GM08714 (cell line): ENCODE results near the gene PTGER4.

Experiments
- H3K4me3 ChIP-seq: fragments of 200-500 bp; sonication (Bioruptor generic); 2 replicates; pipeline ENCODE4 v1.5.1; 2014; ENCODE audit warnings: mild to moderate bottlenecking, low read length, inconsistent platforms
- ZNF274 ChIP-seq: IDR thresholded peaks from 2 replicates; pipeline ENCODE4 v1.6.1; 2012; ENCODE audit warnings: mild to moderate bottlenecking, low read depth, low read length

The PTGER4 gene

GRCh38 chr5:40656766-40657165 is 22.9 kb upstream of the PTGER4 start:
- no peak overlapping the region for H3K4me3 ChIP-seq
- no peak for TF ChIP-seq ZNF274

GRCh38 chr5:40660751-40661150 is 19.0 kb upstream of the PTGER4 start:
- TF ChIP-seq ZNF274: no peak
- H3K4me3 ChIP-seq: no peak overlapping the region

DNA sequence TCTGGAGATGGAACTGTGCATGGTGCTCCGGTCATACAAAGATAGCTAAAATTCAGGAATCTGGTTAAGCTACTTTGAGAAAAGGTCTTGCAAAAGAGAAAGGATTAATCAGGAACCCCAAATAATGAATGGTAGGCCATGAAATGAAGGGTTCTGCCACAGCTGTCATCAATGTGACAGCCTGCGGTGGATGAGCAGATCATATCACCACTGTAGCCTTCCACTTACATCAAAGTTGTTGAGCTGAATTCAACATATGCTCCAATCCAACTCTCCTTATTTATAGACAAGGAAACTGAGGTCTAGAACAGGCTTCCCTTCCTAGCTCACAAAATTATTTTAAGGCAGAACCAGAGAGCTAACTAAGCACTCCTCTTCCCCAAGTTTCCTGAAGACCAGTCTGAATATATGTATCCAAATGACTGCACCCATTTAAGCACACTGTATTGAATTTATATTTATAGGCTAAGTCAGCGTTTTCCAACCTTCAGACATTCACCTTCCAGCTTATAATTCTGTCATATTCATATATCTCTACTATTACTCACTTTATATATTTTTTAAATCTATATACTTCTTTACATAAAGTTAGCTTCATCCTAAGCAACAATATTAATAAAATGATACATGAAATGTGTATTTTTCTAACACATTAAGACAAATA is 13.9 kb upstream of the PTGER4 start:
- TF ChIP-seq ZNF274: no peak
- no peak overlapping the region; the same call in 1 of the 2 replicates for H3K4me3 ChIP-seq

GRCh38 chr5:40666657-40667056 is 13.1 kb upstream of the PTGER4 start:
- no peak for TF ChIP-seq ZNF274
- no peak overlapping the region for H3K4me3 ChIP-seq

- no peak overlapping the region for H3K4me3 ChIP-seq
- TF ChIP-seq ZNF274: no peak
These were observed 12.5 kb upstream of the PTGER4 start for GRCh38 chr5:40667161-40667663.

- TF ChIP-seq ZNF274: no peak
- no peak overlapping the region for H3K4me3 ChIP-seq
These were observed 9.9 kb upstream of the PTGER4 start for GRCh38 chr5:40669606-40670390.

DNA sequence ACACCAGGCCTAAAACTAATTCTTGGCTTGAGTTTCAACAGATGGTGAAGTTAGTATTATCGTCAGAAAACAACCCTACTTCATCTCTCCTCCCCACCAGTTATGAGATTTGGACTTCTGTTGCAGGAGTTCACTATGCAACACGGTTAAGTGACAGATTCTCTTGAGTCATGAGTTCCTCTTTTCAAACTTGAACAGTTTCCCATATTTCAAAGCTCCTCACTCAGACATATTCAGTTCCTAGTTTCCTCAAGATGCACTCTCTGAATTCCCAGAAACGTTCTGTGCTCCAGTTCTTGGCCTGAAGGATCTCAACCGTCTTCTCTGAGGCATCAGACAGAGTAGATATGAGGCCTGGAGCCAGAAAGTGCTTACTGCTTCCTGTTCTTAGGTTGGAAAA is 7.3 kb upstream of the PTGER4 start:
- H3K4me3 ChIP-seq: no peak overlapping the region

DNA sequence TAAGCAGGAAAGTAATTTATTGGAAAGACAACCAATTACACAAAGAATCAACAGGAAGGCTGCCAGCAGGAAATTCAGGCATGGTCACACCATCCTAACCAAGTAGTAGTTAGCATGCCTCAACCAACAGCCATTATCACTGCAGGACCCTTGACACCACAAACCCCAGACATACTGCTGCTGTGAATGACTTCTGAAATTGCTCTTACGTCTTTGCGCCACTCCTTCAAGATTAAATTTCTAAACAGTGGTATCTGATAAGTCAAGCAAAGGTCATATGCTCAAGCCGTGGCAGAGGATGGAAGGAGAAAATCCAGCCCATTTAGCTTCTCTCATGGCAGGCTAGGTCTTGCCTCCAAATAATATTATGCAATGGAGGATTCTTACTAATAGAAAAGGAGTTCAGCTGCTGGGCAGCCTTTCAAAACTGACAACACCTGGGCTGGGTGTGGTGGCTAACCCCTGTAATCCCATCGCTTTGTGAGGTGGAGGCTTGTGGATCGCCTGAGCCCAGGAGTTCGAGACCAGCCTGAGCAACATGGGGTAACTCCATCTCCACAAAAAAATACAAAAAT is 5.0 kb upstream of the PTGER4 start:
- no peak for TF ChIP-seq ZNF274
- H3K4me3 ChIP-seq: no peak overlapping the region

More for the DNA sequence above, 7.3 kb upstream of the PTGER4 start:
- TF ChIP-seq ZNF274: no peak

DNA sequence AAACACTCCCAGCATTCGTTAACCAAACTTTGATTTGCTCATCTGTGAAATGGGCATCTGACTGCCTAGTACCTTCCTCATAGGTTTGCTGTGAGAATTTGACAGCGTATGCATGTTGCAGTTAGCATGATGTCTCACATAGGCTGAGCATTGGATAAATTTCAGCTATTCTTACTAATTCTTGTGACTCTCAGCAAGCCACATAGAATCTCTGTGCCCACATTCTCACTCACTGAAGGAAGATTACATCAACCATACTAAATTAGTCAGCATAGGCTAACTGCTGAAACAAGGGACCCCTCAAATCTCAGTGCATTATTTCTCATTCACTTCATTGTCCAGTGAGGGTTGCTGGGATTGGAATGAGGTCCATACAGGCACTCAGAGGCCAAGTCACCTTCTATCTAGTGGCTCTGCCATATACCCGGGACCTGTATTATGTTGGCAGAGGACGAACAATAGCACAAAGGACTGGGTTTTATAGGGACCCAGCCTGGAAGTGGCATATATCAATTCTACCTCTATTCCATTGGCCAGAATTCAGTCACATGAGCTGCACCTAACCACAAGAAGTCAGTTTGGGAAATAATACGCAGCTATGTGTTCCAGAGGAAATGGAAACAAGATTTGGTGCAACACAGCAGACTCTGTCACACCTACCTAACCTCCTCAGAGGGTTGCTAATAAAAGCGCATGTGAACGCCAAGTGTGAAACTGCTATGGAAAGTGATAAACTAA is 4.2 kb upstream of the PTGER4 start:
- no peak for TF ChIP-seq ZNF274
- no peak overlapping the region for H3K4me3 ChIP-seq

DNA sequence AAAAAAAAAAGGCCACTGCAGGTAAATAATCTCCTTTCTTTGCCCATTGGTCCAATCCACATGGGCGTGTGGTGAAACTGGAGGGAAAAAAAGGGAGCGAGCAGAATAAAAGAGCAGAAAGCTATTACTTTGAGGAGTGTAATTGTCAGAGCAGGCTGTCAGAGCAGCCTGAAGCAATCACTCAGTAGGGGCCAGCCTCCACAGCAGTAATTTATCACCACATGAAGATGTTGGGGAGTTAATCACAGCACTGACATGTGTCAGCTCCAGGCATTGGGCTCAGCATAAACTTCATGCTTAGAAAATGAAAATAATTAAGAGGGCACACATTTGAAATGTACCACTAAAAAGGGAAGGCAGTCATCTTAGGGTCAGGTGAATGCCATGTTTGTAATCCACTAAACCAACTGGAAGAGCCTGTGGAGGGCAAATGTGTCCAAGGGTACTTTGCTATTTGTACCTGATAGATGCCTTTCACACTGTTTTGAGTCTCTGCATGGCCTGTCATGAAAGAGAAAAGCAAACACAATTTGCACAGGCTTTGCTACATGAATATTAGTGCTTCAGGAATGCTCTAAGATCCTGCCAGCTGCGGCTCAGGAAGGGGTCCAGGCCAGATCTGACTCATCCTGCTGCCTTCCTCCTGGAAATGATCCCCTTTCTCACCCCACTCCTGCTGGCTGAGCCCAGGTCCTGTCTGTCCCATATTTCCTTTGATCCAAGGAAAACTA is 2.9 kb upstream of the PTGER4 start:
- no peak for TF ChIP-seq ZNF274
- H3K4me3 ChIP-seq: no peak overlapping the region

DNA sequence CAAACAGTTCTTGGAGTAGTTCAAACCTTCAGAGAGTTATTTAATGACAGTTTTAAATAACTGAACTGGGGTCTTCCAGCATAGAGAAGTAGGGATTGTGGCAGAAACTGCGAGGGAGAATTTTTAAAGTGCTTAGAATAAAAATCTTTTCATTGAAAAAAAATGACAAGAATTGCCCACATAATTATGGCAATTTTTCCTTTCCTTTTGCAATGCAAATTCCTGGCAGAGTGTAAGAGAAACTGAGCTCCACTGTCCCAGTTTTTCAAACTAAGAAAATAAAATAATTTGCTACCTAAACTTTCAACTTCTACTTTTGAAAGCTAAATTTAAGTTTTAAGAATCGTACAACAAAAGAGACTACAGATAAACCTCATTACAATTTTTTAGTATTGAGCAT is 2.3 kb upstream of the PTGER4 start:
- TF ChIP-seq ZNF274: no peak
- H3K4me3 ChIP-seq: no peak overlapping the region

GRCh38 chr5:40678026-40678425 is 1.7 kb upstream of the PTGER4 start:
- no peak for TF ChIP-seq ZNF274
- no peak overlapping the region for H3K4me3 ChIP-seq

DNA sequence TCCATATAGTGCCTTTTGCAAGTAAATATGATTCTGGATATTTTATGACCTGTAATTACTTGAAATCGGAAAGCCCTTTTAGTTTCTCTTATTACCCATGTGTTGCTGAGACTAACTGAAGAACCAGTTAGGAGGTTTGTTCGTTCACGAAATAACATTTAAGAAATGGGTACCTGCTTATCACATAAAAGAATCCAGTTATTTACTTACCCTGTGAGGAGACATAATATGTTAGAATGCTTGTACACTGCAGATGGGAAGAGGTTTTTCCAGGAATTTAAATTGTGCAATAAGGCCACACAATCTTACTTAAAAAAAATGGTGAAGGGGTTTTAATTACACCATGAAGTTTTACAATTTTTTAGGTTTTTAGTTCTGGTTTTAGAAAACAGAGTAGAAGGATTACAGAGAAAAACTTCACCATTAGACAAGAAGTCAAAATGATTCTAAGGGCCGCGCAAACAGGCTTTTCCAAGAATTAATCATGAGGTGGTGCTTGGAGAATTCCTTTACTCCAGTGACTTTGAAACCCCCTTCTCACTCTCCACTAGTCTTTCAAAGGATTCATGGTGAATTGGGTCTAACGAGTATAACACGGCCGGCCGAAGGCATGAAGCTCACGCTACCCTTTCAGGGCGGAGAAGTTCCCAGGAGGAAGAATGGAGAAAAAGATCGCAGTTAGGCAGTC is 1.1 kb upstream of the PTGER4 start:
- no peak for TF ChIP-seq ZNF274
- peak overlapping the region; percentile 70 for H3K4me3 ChIP-seq
